PC-9 (cell line): ENCODE data around the gene SRP68.

Experiments used
- EZH2 ChIP-seq: fragments of 200-600 bp; sonication (generic); IDR thresholded peaks from 2 replicates; pipeline ENCODE4 v1.8.0; 2017; ENCODE audit warnings: antibody characterized with exemption, low read depth
- TF ChIP-seq, protein P1 (sequence below): fragments of 200-600 bp; sonication (generic); conservative IDR thresholded peaks from 2 replicates; pipeline ENCODE4 v1.6.1; 2017; ENCODE audit warnings: mixed run types, antibody characterized with exemption, mild to moderate bottlenecking, moderate library complexity

DNA sequence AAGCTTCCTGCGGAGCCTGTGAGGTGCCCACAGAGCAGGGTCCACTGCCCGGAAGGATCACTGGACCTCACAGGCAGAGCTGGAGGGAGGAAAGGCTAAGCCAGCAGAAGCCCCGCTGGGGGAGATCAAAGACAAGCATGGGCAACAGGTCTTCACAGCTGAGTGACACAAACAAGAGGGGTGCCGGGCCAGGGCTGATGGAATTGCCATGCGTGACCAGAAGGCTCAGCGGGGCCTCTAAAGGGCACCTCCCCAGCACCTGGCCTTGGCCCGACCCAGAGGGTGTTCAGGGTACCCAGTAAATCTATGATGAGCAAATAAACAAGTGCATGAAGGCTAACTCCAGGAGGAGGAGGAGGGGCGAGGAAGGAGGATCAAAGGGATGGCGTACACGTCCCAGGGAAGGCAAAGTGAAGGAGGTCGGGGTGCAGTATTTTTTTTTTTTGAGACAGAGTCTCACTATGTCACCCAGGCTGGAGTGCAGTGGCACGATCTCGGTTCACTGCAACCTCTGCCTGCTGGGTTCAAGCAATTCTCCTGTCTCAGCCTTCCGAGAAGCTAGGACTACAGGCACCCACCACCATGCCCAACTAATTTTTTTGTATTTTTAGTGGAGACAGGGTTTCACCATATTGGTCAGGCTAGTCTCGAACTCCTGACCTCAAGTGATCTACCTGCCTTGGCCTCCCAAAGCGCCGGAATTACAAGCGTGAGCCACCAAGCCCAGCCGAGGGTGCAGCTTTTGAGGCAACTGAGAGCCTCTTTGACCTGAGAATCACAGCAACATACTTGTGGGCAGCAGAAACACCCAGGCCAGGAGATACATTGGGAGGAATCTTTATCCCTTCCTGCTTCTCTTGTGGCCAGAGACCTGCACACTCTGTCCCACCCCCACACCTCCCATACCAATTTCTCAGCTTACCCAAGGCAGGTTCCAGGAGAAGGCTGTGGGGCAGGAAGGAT is 47.4 kb upstream of the SRP68 start:
- TF ChIP-seq, protein P1, sequence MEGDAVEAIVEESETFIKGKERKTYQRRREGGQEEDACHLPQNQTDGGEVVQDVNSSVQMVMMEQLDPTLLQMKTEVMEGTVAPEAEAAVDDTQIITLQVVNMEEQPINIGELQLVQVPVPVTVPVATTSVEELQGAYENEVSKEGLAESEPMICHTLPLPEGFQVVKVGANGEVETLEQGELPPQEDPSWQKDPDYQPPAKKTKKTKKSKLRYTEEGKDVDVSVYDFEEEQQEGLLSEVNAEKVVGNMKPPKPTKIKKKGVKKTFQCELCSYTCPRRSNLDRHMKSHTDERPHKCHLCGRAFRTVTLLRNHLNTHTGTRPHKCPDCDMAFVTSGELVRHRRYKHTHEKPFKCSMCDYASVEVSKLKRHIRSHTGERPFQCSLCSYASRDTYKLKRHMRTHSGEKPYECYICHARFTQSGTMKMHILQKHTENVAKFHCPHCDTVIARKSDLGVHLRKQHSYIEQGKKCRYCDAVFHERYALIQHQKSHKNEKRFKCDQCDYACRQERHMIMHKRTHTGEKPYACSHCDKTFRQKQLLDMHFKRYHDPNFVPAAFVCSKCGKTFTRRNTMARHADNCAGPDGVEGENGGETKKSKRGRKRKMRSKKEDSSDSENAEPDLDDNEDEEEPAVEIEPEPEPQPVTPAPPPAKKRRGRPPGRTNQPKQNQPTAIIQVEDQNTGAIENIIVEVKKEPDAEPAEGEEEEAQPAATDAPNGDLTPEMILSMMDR, result no peak
- no peak for TF ChIP-seq EZH2
